Testis (tissue), 3 donors: ENCODE data around the gene EIF3F. TPM values are rescaled to one million over a fixed set of nuclear protein-coding genes. Genes with fewer than 3 reads are reported as not detected.
"Not testable (repeated sequence)": the region's sequence is repeated elsewhere in the genome, so short reads cannot be mapped to it uniquely, and the experiment has no call there.

Experiments used
- DNase-seq: peaks from one replicate; pipeline ENCODE4 v3.0.0-alpha.2; 2019
- H3K27ac ChIP-seq, 2 donors: fragments of 200-600 bp; sonication (generic); one replicate each; pipeline ENCODE4 v1.5.1; 2019
- H3K27me3 ChIP-seq: fragments of 200-600 bp; sonication (generic); one replicate; pipeline ENCODE4 v1.5.1; 2019
- H3K36me3 ChIP-seq: fragments of 200-600 bp; sonication (generic); one replicate; pipeline ENCODE4 v1.5.1; 2017; ENCODE audit warnings: low read depth; ENCODE audit errors: missing control alignments
- H3K4me1 ChIP-seq: fragments of 200-600 bp; sonication (generic); one replicate; pipeline ENCODE4 v1.5.1; 2019
- H3K4me3 ChIP-seq, 2 donors: fragments of 200-600 bp; sonication (generic); one replicate each; pipeline ENCODE4 v1.5.1; 2017 to 2019
- H3K9me3 ChIP-seq: fragments of 200-600 bp; sonication (generic); one replicate; pipeline ENCODE4 v1.5.1; 2017
- CTCF ChIP-seq, 3 experiments: fragments of 450-650 bp in 2 of 3; fragments of 200-600 bp in 1 of 3; sonication (generic) in 1 of 3; IDR thresholded peaks; one replicate each; pipeline ENCODE4 v1.5.1; 2016 to 2019; ENCODE audit warnings: antibody characterized with exemption in 3 of 3, mild to moderate bottlenecking in 2 of 3, moderate library complexity in 1 of 3
- POLR2A ChIP-seq: fragments of 450-650 bp; IDR thresholded peaks from one replicate; pipeline ENCODE4 v1.6.1; 2017; ENCODE audit warnings: antibody characterized with exemption, mild to moderate bottlenecking, moderate library complexity
- WGBS, 2 donors: methylation state at CpG; one replicate each; pipeline ENCODE4 v1.1.5; 2018; 5-methylcytosine and 5-hydroxymethylcytosine counted together
- intact Hi-C: fragments of 100-400 bp; cut with DNase I; formaldehyde crosslinking; loops from one replicate; pipeline ENCODE4 v1.15.1; 2023; ENCODE audit warnings: low total_unique reads
- polyA plus RNA-seq: library from polyadenylated mRNA; stranded (reverse); fragments of 350-450 nt; fragmentation: Illumina TruSeq; extraction: RNeasy Lipid Tissue Mini Kit (QIAGEN cat#74804); gene quantifications from one replicate; pipeline ENCODE4 v1.2.3, GENCODE V29; 2014; ENCODE audit warnings: low read depth, low replicate concordance; ENCODE audit not compliant: insufficient read depth
- total RNA-seq, 2 donors: library from RNA; depleted of rRNA; stranded (reverse); fragments of >200 nt; gene quantifications; one replicate each; pipeline ENCODE4 v1.2.3, GENCODE V29; 2016

Gene EIF3F
- total and polyA plus RNA-seq, 3 donors from 2014 or later = 268 to 387 (median 287) TPM

GRCh38 chr11:7983832-7984590 lies 3.1 kb upstream of the EIF3F start:
- H3K27me3 ChIP-seq = no peaks in the 10 kb centered on the region
- no peak overlapping the region for H3K4me3 ChIP-seq
- 66 to 77% methylated on average over 4 to 7 of the region's 7 CpGs for WGBS, 2 donors
- DNase-seq = no peak
- H3K36me3 ChIP-seq = no peaks in the 10 kb centered on the region
- H3K4me1 ChIP-seq = peaks cover 10% of the 10 kb centered on the region
- H3K9me3 ChIP-seq = no peaks in the 10 kb centered on the region
- no peak overlapping the region for H3K27ac ChIP-seq
- no peak for TF ChIP-seq CTCF (IDR thresholded peaks at IDR 0.05)
- TF ChIP-seq POLR2A = no peak
- intact Hi-C loops = no loop called here

- Histone ChIP-seq H3K4me3 (peak overlapping the region; percentile 80 to 89), H3K27ac (peak overlapping the region; percentile 72 to 75), H3K4me1 (peaks cover 20% of the 10 kb centered on the region)
- H3K27me3 ChIP-seq, DNase-seq, H3K36me3 ChIP-seq, H3K9me3 ChIP-seq: not testable (repeated sequence)
- 1% methylated on average over 11 to 13 of the region's 13 CpGs for WGBS, 2 donors
- intact Hi-C loops = loop anchor here (5.0 kb wide), 1 partner anchor 90 kb away; no protein-coding TSS in a partner anchor
Observed at GRCh38 chr11:7987560-7987883, 385 bp downstream of the EIF3F start.

- no peaks in the 10 kb centered on the region for H3K36me3 ChIP-seq
- no peak overlapping the region for H3K27ac ChIP-seq
- no peak for TF ChIP-seq CTCF (IDR thresholded peaks at IDR 0.05)
- no peak for TF ChIP-seq POLR2A
- no peaks in the 10 kb centered on the region for H3K27me3 ChIP-seq
- intact Hi-C loops = no loop called here
- no peaks in the 10 kb centered on the region for H3K9me3 ChIP-seq
- 93% methylated on average over 6 of the region's 6 CpGs for WGBS, 2 donors
- no peak overlapping the region for H3K4me3 ChIP-seq
- H3K4me1 ChIP-seq = peaks cover 2% of the 10 kb centered on the region
- no peak for DNase-seq
Observed at GRCh38 chr11:7994581-7995278, 7.6 kb downstream of the EIF3F start.

GRCh38 chr11:7999795-8000194 lies 12.7 kb downstream of the EIF3F start:
- Histone ChIP-seq H3K4me1 (no peaks in the 10 kb centered on the region), H3K27me3 (no peaks in the 10 kb centered on the region), H3K27ac (no peak overlapping the region), H3K9me3 (no peaks in the 10 kb centered on the region), H3K4me3 (no peak overlapping the region), H3K36me3 (no peaks in the 10 kb centered on the region)
- no peak for DNase-seq
- 92 to 94% methylated on average over 10 of the region's 10 CpGs for WGBS, 2 donors
- TF ChIP-seq POLR2A (no peak), CTCF (IDR thresholded peaks at IDR 0.05) (no peak)
- intact Hi-C loops = no loop called here

- TF ChIP-seq CTCF (IDR thresholded peaks at IDR 0.05) (no peak), POLR2A (no peak)
- H3K36me3 ChIP-seq = no peaks in the 10 kb centered on the region
- no peaks in the 10 kb centered on the region for H3K27me3 ChIP-seq
- no peaks in the 10 kb centered on the region for H3K9me3 ChIP-seq
- no peaks in the 10 kb centered on the region for H3K4me1 ChIP-seq
- H3K4me3 ChIP-seq = no peak overlapping the region
- H3K27ac ChIP-seq = no peak overlapping the region
- no peak for DNase-seq
- 77 to 78% methylated on average over 5 of the region's 5 CpGs for WGBS, 2 donors
- intact Hi-C loops = no loop called here
Observed at GRCh38 chr11:8000390-8000789, 13.3 kb downstream of the EIF3F start.
